GM18868 (cell line): ENCODE measurements around the gene PTPN6.

Source experiments
- ATAC-seq: cut with Tn5 transposase; IDR thresholded peaks from one replicate; pipeline ENCODE4 v1.9.1; 2021; ENCODE audit warnings: mild to moderate bottlenecking, moderate library complexity; ENCODE audit not compliant: unreplicated experiment

Gene PTPN6

DNA sequence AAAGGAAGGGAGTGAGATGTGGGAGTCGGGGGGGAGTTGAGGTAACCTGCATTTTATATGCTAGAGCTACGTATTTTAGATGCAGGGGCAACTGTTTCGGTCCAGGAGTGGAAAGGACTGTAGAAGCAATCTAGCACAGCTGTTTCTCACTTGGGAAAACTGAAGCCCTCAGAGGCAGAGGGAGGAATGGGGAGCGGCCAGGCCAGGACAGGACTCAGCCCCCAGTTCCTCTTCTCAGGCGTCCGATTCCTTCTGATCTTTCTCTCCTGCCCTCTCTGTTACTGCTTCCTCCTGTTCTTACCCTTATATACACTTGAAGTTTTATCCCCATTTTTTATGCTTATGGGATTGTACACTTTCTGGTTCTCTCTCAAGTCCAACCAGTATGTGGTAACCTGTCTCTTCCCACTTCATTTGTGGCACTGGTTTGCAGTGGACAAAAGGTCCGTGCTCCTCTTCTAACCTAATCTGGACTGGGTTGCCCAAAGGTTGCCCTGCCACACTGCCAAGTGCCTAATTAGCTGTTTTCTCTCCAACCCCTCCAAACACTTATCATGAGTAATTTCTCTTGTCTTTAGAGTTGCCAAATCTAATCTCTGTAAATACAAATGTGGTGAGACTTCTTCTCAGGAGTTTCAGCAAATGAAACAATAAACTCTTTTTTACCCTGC, 50.9 kb downstream of the PTPN6 start:
- no peak for ATAC-seq

DNA sequence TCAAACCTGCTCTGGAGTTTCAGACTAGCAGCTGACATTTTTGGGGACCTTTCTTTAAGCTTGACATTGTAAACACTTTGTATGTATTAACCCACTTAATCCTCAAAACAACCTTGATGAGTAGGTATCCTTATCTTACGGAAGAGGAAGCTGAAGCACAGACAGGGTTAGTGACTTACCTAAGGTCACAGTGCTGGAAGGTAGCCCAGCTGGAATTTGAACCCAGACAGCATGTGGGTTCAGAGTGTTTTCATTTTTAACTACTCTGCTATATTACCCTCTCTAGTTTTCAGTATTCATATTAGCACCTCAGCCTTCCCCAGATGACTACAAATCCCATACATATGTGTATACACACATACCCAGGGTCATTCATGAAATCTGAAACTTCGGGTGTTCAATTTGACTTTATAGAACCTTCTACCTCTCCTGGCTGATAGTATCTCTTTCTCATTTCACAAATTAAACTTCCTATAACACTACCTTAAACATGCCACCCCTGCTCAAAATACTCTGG, 53.2 kb downstream of the PTPN6 start:
- no peak for ATAC-seq

DNA sequence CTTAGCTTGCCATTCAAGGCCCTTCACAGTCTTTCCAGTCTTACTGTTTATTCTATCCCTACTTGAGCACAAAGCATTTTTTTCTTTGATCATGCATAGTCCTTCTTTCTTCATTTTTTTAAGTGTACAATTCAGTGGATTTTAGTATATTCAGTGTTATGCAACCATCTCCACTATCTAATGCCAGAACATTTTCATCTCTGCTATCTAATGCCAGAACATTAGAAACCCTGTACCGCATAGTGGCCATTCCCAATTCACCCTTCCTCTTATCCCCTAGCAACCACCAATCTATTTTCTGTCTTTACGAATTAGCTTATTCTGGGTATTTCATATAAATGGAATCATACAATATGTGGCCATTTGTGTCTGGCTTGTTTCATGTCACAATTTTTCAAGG, 53.7 kb downstream of the PTPN6 start:
- ATAC-seq = no peak

DNA sequence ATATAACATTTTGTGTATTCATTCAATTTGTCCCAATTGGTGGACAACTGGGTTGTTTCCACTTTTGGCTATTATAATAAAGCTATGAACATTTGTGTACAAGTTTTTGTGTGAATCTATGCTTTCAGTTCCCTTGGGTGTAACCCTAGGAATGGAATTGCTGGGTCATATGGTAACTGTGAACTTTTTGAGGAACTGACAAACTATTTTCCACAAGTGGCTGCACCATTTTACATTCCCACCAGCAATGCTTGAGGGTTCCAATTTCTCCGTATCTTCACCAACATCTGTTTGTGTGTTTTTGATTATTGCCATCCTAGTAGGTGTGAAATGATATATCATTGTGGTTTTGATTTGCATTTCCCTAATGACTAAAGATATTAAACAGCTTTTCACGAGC, 54.2 kb downstream of the PTPN6 start:
- ATAC-seq = no peak

DNA sequence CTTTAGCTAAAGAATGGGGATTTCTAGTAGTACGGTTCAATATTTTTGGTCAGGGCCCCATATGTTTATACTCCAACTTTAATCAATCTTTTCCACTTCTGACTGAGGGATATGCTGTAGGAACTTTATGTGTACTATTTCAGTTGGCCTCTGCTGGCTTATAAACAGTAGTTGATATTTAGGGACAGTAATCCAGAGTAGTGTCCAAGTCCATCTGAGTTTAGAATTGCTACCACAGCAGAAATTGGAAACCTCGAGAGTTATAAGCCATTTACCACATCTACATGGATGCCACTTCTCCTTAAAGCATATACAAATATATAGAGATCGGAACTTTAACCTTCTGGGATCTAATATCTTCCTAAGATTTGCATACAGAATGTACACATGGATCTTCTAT, 55.5 kb downstream of the PTPN6 start:
- no peak for ATAC-seq

DNA sequence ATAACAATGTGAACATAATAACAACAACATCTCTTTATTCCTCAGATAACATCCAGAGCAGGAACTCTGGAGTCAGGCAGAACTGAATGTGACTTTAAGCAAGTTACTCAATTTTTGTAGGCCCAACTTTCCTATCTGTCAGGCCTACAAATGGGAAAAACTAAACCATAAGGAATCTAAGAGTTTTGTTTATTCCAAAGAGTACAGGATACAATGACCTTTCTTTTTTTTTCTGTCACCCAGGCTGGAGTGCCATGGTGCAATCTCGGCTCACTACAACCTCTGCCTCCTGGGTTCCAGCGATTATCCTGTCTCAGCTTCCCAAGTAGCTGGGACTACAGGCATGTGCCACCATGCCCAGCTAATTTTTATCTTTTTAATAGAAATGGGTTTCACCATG, 57.7 kb downstream of the PTPN6 start:
- ATAC-seq = no peak

DNA sequence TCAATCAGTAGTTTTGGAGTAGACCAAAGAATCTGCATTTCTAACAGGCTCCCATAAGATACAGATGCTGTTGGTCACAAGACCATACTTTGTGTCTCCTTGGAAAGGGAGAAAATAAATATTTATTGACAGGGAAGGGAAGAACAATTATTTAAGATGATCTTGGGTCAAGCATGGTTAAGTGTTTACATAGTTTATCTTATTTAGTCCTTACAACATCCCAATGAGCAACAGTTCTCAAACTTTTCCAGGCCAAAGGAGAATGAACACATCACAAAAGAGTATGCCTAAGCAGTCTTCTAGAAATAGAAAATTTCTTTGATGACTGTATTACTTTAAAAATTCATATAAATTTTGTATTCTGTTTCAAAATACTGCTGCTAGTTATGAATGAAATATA, 58.4 kb downstream of the PTPN6 start:
- ATAC-seq = no peak
